Measurements from ENCODE around the gene TEKT3.

DNA sequence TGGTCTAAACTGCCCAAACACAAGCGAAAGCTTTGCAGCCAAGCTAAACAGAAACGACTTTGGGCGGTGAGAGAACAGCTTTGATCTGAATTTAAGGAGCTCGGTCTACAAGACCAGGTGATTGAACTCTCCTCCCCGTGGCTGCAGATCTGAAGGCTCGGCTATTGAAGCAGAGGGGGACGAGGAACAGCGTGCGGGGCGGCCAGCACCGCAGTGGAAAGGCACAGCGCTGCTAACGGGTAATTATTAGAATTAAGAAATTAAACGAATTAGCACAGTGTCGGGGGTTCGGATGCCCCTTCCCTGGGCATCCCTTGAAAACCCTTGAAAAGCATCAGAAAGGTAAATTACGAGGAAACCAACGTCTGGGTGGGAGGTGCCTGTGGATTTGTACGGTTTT is 431 bp downstream of the TEKT3 start:
- TF ChIP-seq POLR2A (IDR thresholded peaks at IDR 0.05; ENCODE audit: extremely low read depth, insufficient read length) = no peak
- TF ChIP-seq, protein P1, sequence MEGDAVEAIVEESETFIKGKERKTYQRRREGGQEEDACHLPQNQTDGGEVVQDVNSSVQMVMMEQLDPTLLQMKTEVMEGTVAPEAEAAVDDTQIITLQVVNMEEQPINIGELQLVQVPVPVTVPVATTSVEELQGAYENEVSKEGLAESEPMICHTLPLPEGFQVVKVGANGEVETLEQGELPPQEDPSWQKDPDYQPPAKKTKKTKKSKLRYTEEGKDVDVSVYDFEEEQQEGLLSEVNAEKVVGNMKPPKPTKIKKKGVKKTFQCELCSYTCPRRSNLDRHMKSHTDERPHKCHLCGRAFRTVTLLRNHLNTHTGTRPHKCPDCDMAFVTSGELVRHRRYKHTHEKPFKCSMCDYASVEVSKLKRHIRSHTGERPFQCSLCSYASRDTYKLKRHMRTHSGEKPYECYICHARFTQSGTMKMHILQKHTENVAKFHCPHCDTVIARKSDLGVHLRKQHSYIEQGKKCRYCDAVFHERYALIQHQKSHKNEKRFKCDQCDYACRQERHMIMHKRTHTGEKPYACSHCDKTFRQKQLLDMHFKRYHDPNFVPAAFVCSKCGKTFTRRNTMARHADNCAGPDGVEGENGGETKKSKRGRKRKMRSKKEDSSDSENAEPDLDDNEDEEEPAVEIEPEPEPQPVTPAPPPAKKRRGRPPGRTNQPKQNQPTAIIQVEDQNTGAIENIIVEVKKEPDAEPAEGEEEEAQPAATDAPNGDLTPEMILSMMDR (IDR thresholded peaks at IDR 0.05; ENCODE audit: low read depth, low read length) = no peak

Measured in NB4 (cell line).